22Rv1 (cell line): ENCODE measurements around the gene CDYL.

Source experiments
- ZFX ChIP-seq: fragments of 450-650 bp; IDR thresholded peaks from 2 replicates; pipeline ENCODE4 v1.6.1; 2017; ENCODE audit warnings: antibody characterized with exemption, borderline replicate concordance
- TF ChIP-seq, protein P1 (sequence below): fragments of 450-650 bp; IDR thresholded peaks from 2 replicates; pipeline ENCODE4 v1.5.1; 2017; ENCODE audit warnings: mild to moderate bottlenecking

DNA sequence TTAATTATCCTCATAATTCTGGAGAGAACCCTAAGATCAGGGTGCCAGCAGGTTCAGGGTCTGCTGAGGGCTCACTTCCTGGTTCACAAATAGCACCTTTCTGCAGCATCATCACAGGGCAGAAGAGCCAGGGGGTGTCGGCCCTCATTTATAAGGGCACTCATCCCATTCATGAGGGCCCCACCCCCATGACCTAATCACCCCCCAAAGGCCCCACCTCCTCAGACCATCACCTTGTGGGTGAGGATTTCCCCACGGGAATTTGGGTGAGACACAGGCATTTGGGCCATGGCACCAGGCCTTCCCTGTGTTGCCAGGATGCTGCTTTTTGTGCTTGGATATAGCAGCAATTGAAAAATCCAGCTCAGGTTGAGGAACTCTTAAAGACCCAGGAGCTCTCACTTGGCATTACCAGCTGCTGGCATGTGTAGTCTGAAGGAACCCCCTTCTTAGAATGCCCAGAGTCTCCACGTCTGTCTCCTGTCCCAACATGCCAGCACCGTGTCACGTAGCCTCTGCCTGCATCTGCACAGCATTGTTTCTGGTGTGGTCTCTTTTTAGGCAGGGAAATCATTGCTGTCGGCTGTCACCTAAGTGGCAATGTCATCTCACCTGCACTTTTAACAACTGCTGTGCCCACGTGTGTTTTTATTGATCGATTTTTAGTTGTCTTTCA, 156.2 kb downstream of the CDYL start:
- TF ChIP-seq, protein P1, sequence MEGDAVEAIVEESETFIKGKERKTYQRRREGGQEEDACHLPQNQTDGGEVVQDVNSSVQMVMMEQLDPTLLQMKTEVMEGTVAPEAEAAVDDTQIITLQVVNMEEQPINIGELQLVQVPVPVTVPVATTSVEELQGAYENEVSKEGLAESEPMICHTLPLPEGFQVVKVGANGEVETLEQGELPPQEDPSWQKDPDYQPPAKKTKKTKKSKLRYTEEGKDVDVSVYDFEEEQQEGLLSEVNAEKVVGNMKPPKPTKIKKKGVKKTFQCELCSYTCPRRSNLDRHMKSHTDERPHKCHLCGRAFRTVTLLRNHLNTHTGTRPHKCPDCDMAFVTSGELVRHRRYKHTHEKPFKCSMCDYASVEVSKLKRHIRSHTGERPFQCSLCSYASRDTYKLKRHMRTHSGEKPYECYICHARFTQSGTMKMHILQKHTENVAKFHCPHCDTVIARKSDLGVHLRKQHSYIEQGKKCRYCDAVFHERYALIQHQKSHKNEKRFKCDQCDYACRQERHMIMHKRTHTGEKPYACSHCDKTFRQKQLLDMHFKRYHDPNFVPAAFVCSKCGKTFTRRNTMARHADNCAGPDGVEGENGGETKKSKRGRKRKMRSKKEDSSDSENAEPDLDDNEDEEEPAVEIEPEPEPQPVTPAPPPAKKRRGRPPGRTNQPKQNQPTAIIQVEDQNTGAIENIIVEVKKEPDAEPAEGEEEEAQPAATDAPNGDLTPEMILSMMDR, result no peak
- TF ChIP-seq ZFX, result no peak
